GM23248 (cell line): Measurements from ENCODE around the gene SORT1.
"Not testable (repeated sequence)": the region's sequence is repeated elsewhere in the genome, so short reads cannot be mapped to it uniquely, and the experiment has no call there.

Experiments used
- EZH2 ChIP-seq: fragments of 200-600 bp; sonication (generic); IDR thresholded peaks from 2 replicates; pipeline ENCODE4 v1.6.1; 2018; ENCODE audit warnings: antibody characterized with exemption, mild to moderate bottlenecking; ENCODE audit not compliant: insufficient read depth, poor library complexity, severe bottlenecking
- EZH2phosphoT487 ChIP-seq: fragments of 200-600 bp; sonication (generic); IDR thresholded peaks from 2 replicates; pipeline ENCODE4 v1.6.1; 2018; ENCODE audit warnings: antibody characterized with exemption, moderate library complexity, mild to moderate bottlenecking, low read depth; ENCODE audit not compliant: insufficient read depth

GRCh38 chr1:109395282-109395599 is 2.5 kb downstream of the SORT1 start:
- not testable (repeated sequence) for TF ChIP-seq EZH2, EZH2phosphoT487
